ENCODE measurements around the gene ACTR6.
"Not testable (repeated sequence)": the region's sequence is repeated elsewhere in the genome, so short reads cannot be mapped to it uniquely, and the experiment has no call there.

The ACTR6 gene

GRCh38 chr12:100171248-100171647 is 29.4 kb upstream of the ACTR6 start:
- H3K9me3 ChIP-seq (ENCODE audit: insufficient read depth, low read depth, low read length) = no peaks in the 10 kb centered on the region
- H4K20me1 ChIP-seq (ENCODE audit: insufficient read depth, low read length, poor library complexity, severe bottlenecking) = no peaks in the 10 kb centered on the region
- H3K36me3 ChIP-seq (ENCODE audit: insufficient read depth, low read length) = peaks cover 16% of the 10 kb centered on the region; the same call in 1 of the 2 replicates
- no peak overlapping the region for H3K4me3 ChIP-seq (ENCODE audit: low read length, poor library complexity, severe bottlenecking)
- H3K79me2 ChIP-seq (ENCODE audit: insufficient read depth, low read length) = no peaks in the 10 kb centered on the region
- H2AFZ ChIP-seq (ENCODE audit: low read length) = no peak overlapping the region
- no peaks in the 10 kb centered on the region for H3F3A ChIP-seq (ENCODE audit: low read depth)
- no peaks in the 10 kb centered on the region for H3K4me1 ChIP-seq (ENCODE audit: insufficient read depth, low read length, poor library complexity, severe bottlenecking)
- no peaks in the 10 kb centered on the region for H3K27me3 ChIP-seq (ENCODE audit: insufficient read depth, low read length, poor library complexity, severe bottlenecking)
- H3K9me2 ChIP-seq (replicated peaks; ENCODE audit: low read depth, low read length) = no peaks in the 10 kb centered on the region
- H3K9ac ChIP-seq (ENCODE audit: low read depth, low read length, poor library complexity, severe bottlenecking) = no peak overlapping the region
- no peak for TF ChIP-seq EZH2phosphoT487 (IDR thresholded peaks at IDR 0.05; ENCODE audit: borderline replicate concordance)
- TF ChIP-seq CTCF (conservative IDR thresholded peaks at IDR 0.05; ENCODE audit: low read length) = no peak
- no peak overlapping the region for H3K4me2 ChIP-seq (ENCODE audit: low read depth, low read length, poor library complexity, severe bottlenecking)

- Histone ChIP-seq H3K27me3 (ENCODE audit: insufficient read depth, low read length, poor library complexity, severe bottlenecking) (no peaks in the 10 kb centered on the region), H2AFZ (ENCODE audit: low read length) (no peak overlapping the region), H3K9me2 (replicated peaks; ENCODE audit: low read depth, low read length) (no peaks in the 10 kb centered on the region), H3K9ac (ENCODE audit: low read depth, low read length, poor library complexity, severe bottlenecking) (no peak overlapping the region), H3K36me3 (ENCODE audit: insufficient read depth, low read length) (peaks cover 25% of the 10 kb centered on the region; the same call in 1 of the 2 replicates), H4K20me1 (ENCODE audit: insufficient read depth, low read length, poor library complexity, severe bottlenecking) (no peaks in the 10 kb centered on the region), H3K4me2 (ENCODE audit: low read depth, low read length, poor library complexity, severe bottlenecking) (no peak overlapping the region), H3K9me3 (ENCODE audit: insufficient read depth, low read depth, low read length) (no peaks in the 10 kb centered on the region), H3F3A (ENCODE audit: low read depth) (no peaks in the 10 kb centered on the region), H3K79me2 (ENCODE audit: insufficient read depth, low read length) (no peaks in the 10 kb centered on the region), H3K4me3 (ENCODE audit: low read length, poor library complexity, severe bottlenecking) (no peak overlapping the region), H3K4me1 (ENCODE audit: insufficient read depth, low read length, poor library complexity, severe bottlenecking) (no peaks in the 10 kb centered on the region)
- TF ChIP-seq EZH2phosphoT487 (IDR thresholded peaks at IDR 0.05; ENCODE audit: borderline replicate concordance) (no peak), CTCF (conservative IDR thresholded peaks at IDR 0.05; ENCODE audit: low read length) (no peak)
Measured at GRCh38 chr12:100173111-100173510, 27.5 kb upstream of the ACTR6 start.

- Histone ChIP-seq H3K4me1 (ENCODE audit: insufficient read depth, low read length, poor library complexity, severe bottlenecking) (no peaks in the 10 kb centered on the region), H3K9me2 (replicated peaks; ENCODE audit: low read depth, low read length) (no peaks in the 10 kb centered on the region), H4K20me1 (ENCODE audit: insufficient read depth, low read length, poor library complexity, severe bottlenecking) (no peaks in the 10 kb centered on the region), H3K79me2 (ENCODE audit: insufficient read depth, low read length) (no peaks in the 10 kb centered on the region; the same call in 1 of the 2 replicates), H3F3A (ENCODE audit: low read depth) (no peaks in the 10 kb centered on the region), H3K4me3 (ENCODE audit: low read length, poor library complexity, severe bottlenecking) (no peak overlapping the region), H3K36me3 (ENCODE audit: insufficient read depth, low read length) (peaks cover 32% of the 10 kb centered on the region; the same call in 1 of the 2 replicates), H3K4me2 (ENCODE audit: low read depth, low read length, poor library complexity, severe bottlenecking) (no peak overlapping the region), H3K27me3 (ENCODE audit: insufficient read depth, low read length, poor library complexity, severe bottlenecking) (no peaks in the 10 kb centered on the region), H3K9ac (ENCODE audit: low read depth, low read length, poor library complexity, severe bottlenecking) (no peak overlapping the region), H3K9me3 (ENCODE audit: insufficient read depth, low read depth, low read length) (no peaks in the 10 kb centered on the region), H2AFZ (ENCODE audit: low read length) (no peak overlapping the region)
- TF ChIP-seq EZH2phosphoT487 (IDR thresholded peaks at IDR 0.05; ENCODE audit: borderline replicate concordance) (no peak), CTCF (conservative IDR thresholded peaks at IDR 0.05; ENCODE audit: low read length) (no peak)
Measured at GRCh38 chr12:100174495-100174894, 26.1 kb upstream of the ACTR6 start.

GRCh38 chr12:100176493-100176892 is 24.1 kb upstream of the ACTR6 start:
- H3K9ac ChIP-seq (ENCODE audit: low read depth, low read length, poor library complexity, severe bottlenecking); H3K27me3 ChIP-seq (ENCODE audit: insufficient read depth, low read length, poor library complexity, severe bottlenecking); H3K4me1 ChIP-seq (ENCODE audit: insufficient read depth, low read length, poor library complexity, severe bottlenecking); H4K20me1 ChIP-seq (ENCODE audit: insufficient read depth, low read length, poor library complexity, severe bottlenecking); H3F3A ChIP-seq (ENCODE audit: low read depth); H3K9me3 ChIP-seq (ENCODE audit: insufficient read depth, low read depth, low read length); H3K4me2 ChIP-seq (ENCODE audit: low read depth, low read length, poor library complexity, severe bottlenecking); H2AFZ ChIP-seq (ENCODE audit: low read length); H3K9me2 ChIP-seq (replicated peaks; ENCODE audit: low read depth, low read length); H3K79me2 ChIP-seq (ENCODE audit: insufficient read depth, low read length); H3K4me3 ChIP-seq (ENCODE audit: low read length, poor library complexity, severe bottlenecking): not testable (repeated sequence)
- H3K36me3 ChIP-seq (ENCODE audit: insufficient read depth, low read length) = peaks cover 35% of the 10 kb centered on the region; the same call in 1 of the 2 replicates

All from Loucy (cell line).